ENCODE data around the gene ACTN1.

DNA sequence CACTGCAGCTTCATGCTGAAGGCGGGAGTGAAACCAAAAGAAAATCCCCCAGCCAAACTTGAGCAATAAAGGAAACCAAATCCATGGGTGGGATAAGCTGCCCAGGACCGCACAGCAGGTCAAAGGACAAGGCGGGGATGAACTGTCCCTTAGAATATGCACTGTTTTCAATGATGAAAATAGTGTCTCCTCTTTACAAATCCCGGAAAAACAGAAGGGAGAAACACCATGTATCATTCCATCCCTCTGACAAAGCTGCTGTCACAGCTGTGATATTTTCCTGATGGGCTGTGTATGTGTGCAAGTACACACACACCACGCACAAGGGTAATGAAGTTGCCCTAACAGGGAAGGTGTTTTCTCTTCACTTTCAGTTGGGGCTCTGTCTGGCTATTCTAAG, 70.3 kb downstream of the ACTN1 start:
- TF ChIP-seq, protein P1, sequence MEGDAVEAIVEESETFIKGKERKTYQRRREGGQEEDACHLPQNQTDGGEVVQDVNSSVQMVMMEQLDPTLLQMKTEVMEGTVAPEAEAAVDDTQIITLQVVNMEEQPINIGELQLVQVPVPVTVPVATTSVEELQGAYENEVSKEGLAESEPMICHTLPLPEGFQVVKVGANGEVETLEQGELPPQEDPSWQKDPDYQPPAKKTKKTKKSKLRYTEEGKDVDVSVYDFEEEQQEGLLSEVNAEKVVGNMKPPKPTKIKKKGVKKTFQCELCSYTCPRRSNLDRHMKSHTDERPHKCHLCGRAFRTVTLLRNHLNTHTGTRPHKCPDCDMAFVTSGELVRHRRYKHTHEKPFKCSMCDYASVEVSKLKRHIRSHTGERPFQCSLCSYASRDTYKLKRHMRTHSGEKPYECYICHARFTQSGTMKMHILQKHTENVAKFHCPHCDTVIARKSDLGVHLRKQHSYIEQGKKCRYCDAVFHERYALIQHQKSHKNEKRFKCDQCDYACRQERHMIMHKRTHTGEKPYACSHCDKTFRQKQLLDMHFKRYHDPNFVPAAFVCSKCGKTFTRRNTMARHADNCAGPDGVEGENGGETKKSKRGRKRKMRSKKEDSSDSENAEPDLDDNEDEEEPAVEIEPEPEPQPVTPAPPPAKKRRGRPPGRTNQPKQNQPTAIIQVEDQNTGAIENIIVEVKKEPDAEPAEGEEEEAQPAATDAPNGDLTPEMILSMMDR (IDR thresholded peaks at IDR 0.05): no peak
- no peak for TF ChIP-seq POLR2A (IDR thresholded peaks at IDR 0.05)

Measured in lower leg skin (tissue), 3 donors.